GM18499 (cell line): ENCODE results near the gene PRR7.

Experiments
- ATAC-seq: cut with Tn5 transposase; IDR thresholded peaks from one replicate; pipeline ENCODE4 v1.9.1; 2021; ENCODE audit warnings: moderate number of reproducible peaks; ENCODE audit not compliant: insufficient read depth, unreplicated experiment

The PRR7 gene

GRCh38 chr5:177462021-177462670 lies 15.5 kb downstream of the PRR7 start:
- no peak for ATAC-seq

DNA sequence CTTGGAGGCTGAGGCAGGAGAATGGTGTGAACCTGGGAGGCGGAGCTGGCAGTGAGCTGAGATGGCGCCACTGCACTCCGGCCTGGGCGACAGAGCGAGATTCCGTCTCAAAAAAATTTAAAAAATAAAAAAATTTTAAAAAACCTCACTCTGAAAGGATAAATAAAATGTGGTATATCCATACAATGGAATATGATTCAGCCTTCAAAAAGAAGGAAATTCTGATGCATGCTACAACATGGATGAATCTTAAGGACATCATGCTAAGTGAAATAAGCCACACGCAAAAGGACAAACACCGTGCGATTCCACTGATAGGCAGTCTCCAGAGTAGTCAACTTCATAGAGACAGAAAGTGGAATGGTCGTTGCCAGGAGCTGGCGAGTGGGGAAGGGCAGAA lies 18.4 kb downstream of the PRR7 start:
- ATAC-seq = no peak

DNA sequence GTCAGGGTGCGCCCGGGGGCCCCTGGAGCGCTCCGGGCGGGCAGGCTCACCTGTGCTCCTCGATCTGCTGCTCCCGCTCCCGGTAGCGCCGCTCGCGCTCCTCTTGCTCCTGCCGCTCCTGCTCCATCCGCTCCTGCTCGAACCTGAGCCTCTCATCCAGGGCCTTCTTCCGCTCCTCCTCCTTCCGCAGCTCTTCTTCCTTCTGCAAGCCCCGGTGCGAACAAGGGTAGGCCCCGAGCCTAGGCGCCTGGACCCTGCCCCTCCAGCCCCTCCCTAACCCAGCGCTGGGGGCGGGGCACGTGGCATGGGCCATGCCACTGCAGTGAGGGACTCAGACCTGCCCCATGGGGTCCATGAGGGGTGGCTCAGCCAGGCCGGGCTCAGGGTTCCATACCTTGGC lies 20.2 kb downstream of the PRR7 start:
- no peak for ATAC-seq

DNA sequence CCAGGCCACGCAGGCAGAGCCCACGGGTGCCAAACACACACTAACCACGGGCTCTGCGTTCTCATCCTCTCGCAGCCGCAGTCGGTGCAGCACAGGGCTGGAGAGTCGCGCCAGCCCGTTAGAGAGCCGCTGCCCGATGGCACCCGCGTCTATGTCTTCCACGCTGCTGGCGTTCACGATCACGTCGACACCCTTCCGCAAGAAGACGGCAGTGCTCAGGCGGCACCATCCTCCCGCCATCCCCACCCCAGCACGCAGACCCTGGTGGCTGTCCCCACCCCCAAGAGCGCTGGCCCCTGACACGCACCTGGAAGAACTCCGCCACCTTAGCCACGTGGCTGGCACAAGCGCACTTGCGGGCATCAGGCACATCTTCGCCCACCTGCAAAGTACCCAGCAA lies 20.8 kb downstream of the PRR7 start:
- no peak for ATAC-seq

- no peak for ATAC-seq
These were observed 21.7 kb downstream of the PRR7 start for GRCh38 chr5:177468329-177468684.

GRCh38 chr5:177468685-177469628 lies 22.3 kb downstream of the PRR7 start:
- no peak for ATAC-seq

DNA sequence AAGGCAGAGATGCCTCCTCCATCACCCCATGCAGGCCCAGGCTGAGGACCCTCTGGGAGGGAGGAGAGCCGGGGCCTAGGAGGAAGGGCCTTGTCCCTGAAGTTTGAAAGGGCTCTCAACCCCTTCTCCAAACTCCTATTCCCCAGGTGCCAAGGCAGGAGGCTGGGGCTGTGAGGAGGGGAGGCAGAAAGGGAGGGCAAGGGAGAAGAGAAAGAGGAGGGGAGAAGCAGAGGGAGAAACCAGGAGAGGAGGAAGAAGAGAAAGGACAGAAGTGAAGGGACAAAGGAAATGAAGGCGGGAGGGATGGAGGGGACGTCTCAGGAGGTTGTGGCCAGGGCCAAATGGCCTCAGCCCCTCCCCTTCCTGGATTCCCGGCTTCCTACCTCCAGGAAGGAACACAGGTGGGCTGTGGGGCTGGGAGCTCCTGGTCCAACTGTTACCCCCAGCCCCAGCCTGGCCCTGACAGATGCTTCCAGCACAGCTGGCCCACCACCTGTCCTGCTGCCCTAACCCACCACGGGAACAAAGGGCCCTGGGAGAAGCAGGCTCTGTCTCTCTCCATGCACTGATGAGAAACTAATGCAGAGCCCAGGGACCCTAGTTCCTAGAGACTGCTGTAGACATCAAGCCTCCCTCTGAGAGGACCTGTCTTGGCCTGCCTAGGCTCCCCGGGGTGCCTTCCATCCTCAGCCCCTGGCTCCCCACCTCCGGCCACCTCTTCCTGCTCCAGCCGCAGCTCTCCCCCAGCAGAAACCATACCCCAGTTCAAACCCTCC lies 23.3 kb downstream of the PRR7 start:
- ATAC-seq = no peak

- ATAC-seq = no peak
These were observed 24.3 kb downstream of the PRR7 start for GRCh38 chr5:177470759-177471536.

DNA sequence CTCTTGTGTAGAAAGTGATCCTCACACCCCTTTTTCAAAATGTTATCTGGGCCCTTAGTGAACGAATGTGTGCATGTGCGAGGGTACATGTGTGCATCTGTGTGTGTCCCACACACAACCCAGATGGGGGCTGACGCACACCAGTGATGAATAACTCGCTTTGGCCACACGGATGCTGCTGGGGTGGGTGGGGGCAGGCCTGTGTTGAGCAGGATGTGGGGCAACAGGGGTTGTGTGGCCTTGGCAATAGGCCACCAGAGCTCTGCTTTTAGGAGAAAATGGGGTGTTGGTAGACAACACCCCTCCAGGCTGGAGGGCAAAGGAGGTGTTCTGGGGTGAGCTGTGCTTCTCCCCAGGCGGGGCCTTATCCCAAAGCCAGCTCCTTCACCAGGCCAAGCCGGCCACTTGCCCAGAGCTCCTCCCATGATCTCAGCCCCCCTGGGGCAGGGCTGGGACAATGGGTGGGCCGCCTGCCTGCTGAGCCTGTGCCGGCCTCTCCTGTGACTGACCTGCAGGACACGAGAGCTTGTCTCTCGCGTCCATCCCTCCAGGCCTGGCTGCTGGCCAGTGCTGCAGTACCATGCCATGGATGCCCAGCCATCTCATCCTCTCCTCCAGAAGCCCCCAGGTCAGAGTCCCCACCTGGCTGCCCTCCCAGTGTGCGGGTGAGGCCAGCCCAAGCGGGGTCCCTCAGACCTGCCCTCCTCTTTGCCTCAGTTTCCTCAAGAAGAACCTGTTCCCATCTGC lies 25.2 kb downstream of the PRR7 start:
- ATAC-seq = no peak

DNA sequence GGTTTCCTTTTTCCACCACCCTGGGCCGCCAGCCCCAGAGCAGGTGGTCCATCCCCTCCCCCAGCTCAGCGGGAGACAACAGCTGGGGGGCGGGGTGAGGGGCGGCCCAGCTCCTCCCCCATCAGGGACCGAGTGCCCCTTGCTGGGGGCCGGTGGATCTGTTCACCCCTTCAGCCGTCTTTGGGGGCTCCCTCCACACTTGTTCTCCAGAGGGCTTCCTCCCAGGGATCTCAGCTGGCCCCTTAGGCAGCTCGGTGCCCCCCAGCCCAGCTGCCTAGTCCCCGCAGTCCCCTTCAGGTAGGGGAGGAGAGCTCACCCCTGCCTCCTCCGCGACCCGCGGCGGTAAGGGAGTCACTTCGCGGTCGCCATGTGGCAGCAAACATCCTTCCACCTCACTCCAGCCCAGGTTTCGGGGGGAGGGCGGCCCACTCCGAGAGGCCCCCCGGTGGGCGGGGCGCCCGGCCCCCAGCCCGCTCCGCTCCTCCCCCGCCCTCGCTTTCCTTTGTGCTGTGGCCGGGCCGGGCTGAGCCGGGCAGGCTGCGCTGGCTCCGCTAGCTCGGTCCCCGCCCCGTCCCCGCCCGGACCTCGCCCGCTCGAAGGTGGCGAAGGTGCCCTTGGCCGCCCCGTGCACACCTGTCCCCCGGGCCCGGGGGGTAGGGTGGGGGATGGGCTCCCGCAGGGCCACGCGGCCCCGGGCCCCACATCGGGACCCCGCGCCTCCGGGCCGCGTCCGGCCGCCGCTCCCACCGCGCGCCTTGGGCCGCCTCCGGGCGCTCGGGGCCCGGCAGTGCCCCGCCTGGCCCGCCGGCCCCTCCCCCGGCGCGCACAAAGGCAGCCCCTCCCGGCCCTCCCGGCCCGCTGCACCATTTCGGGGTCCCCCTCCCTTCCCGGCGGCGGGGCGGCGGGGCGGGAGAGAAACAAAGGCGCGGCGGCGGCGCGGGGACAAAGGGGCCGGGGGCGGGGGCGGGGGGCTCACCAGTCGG lies 26.1 kb downstream of the PRR7 start:
- ATAC-seq = no peak

- no peak for ATAC-seq
These were observed 26.9 kb downstream of the PRR7 start, which contains the start of gene DBN1 for GRCh38 chr5:177473443-177474001. Gene DBN1 (minus strand): TSS chr5:177473634. CDS start chr5:177473521, 113 bp downstream.

DNA sequence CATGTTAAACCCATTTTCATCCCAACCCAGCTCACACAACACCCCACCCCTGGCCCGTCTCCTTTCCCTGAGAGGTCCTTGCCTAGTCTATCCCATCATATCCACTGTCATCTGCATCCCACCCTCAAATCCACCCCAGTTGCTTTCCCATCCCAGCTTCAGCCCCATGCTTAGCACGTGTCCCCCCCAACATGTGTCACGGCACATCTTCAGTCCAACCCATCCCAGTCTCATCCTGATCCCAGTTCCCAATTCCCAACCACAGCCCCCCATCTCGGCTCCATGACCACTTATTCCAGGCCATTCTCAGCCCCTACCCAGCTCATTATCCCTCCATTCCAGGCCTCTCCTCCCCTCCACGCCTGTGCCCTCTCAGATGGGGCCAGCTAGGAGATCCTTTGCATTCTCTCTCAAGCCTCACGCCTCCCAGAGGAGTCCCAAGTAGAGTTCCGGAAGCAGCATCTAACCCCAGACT lies 27.4 kb downstream of the PRR7 start:
- ATAC-seq = no peak

DNA sequence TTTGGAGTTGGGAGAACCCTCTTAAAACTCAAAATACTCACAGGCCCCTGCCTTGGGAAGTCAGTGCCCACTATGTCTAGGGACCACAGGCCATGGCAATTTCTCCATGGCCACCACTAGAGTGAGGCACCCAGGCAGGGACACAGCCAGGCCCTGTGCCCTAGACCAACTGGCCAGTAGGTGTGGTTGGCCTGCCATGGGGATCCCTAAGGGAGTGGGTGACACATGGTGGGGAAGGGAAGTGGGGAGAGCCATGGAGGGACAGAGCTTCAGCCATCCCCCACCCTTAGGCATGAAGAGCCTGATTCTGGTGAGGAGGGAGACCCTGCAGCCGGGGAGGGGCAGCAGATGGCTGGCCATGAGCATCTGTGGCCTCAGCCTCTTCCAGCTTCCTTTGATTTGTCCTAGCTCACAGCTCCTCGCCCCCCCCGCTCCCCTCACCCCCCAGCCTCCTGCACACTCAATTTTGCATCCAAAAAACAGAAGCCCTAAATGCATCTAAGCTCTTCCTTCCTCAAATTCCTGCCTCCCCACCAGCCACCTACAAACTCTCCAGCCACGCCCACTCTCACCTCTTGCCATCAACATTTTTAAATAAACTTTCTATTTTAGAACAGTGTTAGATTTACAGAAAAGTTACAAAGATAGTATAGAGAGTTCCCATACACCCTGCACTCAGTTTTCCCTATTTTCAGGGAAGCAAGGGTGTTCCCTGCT lies 28.4 kb downstream of the PRR7 start:
- no peak for ATAC-seq

DNA sequence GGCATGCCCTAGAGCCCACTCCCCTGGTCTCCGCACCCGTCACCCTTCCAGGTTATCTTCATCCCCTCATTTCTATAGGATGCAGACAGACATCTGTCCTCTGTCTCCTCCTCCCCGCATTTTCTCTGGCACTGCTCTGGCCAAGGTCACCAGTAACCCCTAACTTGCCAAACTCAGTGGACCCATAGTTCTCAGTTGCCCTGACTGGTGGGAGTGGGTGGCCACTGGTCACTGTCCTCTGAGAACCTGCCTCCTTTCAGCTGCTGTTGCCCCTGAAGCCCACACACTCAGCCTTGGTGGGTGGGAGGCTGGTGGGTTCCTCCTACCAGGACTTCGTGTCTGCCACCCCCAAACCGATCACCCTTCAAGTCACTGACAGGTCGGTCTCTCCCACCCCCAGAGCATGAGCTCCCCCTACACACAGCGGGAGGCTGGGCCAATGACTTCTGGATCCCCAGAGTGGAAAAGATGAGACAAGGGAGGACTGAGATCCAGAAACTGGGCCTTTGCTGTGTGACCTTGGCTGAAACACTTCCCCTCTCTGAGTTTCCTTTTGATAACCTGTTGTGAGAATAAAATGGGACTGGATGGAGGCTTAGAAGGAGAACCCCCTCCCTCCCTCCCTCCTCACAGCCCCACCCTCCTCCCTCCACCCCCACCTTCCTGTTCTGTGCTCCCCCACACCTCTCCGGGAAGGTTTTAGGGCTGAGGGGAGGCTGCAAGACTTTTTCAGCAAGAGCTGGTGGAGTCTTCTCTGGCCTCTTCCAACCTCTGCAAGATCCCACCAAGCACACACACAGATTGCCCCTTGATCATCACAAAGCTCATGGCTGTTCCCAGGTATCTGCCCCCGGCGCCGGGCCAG lies 29.2 kb downstream of the PRR7 start:
- no peak for ATAC-seq

- no peak for ATAC-seq
These were observed 30.1 kb downstream of the PRR7 start for GRCh38 chr5:177476531-177477233.
